PC-9 (cell line): ENCODE measurements around the gene RASD2. TPM values are rescaled to one million over a fixed set of nuclear protein-coding genes. Genes with fewer than 3 reads are reported as not detected.
A peak's percentile ranks its signal among the peaks of the same experiment; 100 is the strongest.

Source experiments
- BruUV-seq: library from RNA; stranded (reverse); fragments of 400-500 nt; replicated peaks from 2 replicates; lab custom pipeline; 2021; lab: Mats Ljungman, UMichigan
- CTCF ChIA-PET: fragments of 300-600 bp; sonication (Branson Sonifier 250); formaldehyde crosslinking; loops from one replicate; lab custom pipeline; 2022; ENCODE audit warnings: antibody characterized with exemption; lab: Charles Lee
- POLR2A ChIA-PET: fragments of 300-600 bp; sonication (Branson Sonifier 250); formaldehyde crosslinking; loops from one replicate; lab custom pipeline; 2022; ENCODE audit warnings: antibody characterized with exemption; ENCODE audit not compliant: unreplicated experiment; lab: Charles Lee
- DNase-seq, 2 experiments: peaks; one replicate each; pipeline versions ENCODE4 v3.0.0 to v3.0.0-alpha.2; 2015 to 2022; ENCODE audit warnings: mixed read lengths in 1 of 2
- H2AFZ ChIP-seq: fragments of 200-600 bp; sonication (generic); 2 replicates; pipeline ENCODE4 v1.8.1; 2017; ENCODE audit warnings: antibody characterized with exemption
- H3F3A ChIP-seq: fragments of 200-600 bp; sonication (generic); 2 replicates; pipeline ENCODE4 v1.8.1; 2017; ENCODE audit warnings: antibody characterized with exemption, mild to moderate bottlenecking, low read depth; ENCODE audit not compliant: insufficient read depth
- H3K27ac ChIP-seq: fragments of 200-600 bp; sonication (generic); 2 replicates; pipeline ENCODE4 v1.6.1; 2016; ENCODE audit warnings: mixed run types
- H3K27me3 ChIP-seq: fragments of 200-600 bp; sonication (generic); 2 replicates; pipeline ENCODE4 v1.6.1; 2016; ENCODE audit warnings: low read depth, mixed run types; ENCODE audit not compliant: insufficient read depth
- H3K36me3 ChIP-seq: fragments of 200-600 bp; sonication (generic); 2 replicates; pipeline ENCODE4 v1.6.1; 2016; ENCODE audit warnings: low read depth, mixed run types
- H3K4me1 ChIP-seq: fragments of 200-600 bp; sonication (generic); replicated peaks from 2 replicates; pipeline ENCODE4 v1.6.1; 2016; ENCODE audit warnings: mixed run types; ENCODE audit not compliant: insufficient read depth
- H3K4me2 ChIP-seq: fragments of 200-600 bp; sonication (generic); 2 replicates; pipeline ENCODE4 v1.6.1; 2017; ENCODE audit warnings: mixed run types
- H3K4me3 ChIP-seq: fragments of 200-600 bp; sonication (generic); 2 replicates; pipeline ENCODE4 v1.6.1; 2016; ENCODE audit warnings: mixed run types
- H3K79me2 ChIP-seq: fragments of 200-600 bp; sonication (generic); 2 replicates; pipeline ENCODE4 v1.6.1; 2017; ENCODE audit warnings: low read depth, mixed run types
- H3K9me2 ChIP-seq: fragments of 200-600 bp; sonication (generic); 2 replicates; pipeline ENCODE4 v1.8.1; 2017; ENCODE audit warnings: mild to moderate bottlenecking; ENCODE audit not compliant: insufficient read depth
- H3K9me3 ChIP-seq: fragments of 200-600 bp; sonication (generic); 2 replicates; pipeline ENCODE4 v1.8.1; 2016; ENCODE audit warnings: low read depth; ENCODE audit not compliant: insufficient read depth
- H4K20me1 ChIP-seq: fragments of 200-600 bp; sonication (generic); 2 replicates; pipeline ENCODE4 v1.8.1; 2017; ENCODE audit not compliant: insufficient read depth
- CTCF ChIP-seq: fragments of 200-600 bp; sonication (generic); conservative IDR thresholded peaks from 2 replicates; pipeline ENCODE4 v1.6.1; 2017; ENCODE audit warnings: mixed run types, antibody characterized with exemption, mild to moderate bottlenecking, moderate library complexity
- EZH2 ChIP-seq: fragments of 200-600 bp; sonication (generic); IDR thresholded peaks from 2 replicates; pipeline ENCODE4 v1.8.0; 2017; ENCODE audit warnings: antibody characterized with exemption, low read depth
- intact Hi-C: fragments of 100-400 bp; cut with micrococcal nuclease; formaldehyde crosslinking; loops from one replicate; pipeline ENCODE4 v1.10.0; 2022; ENCODE audit not compliant: unreplicated experiment
- total RNA-seq: library from RNA; stranded (reverse); gene quantifications from 2 replicates; pipeline ENCODE4 v1.2.3, GENCODE V29; 2021

Gene RASD2
- total RNA-seq, 1 experiment from 2014 or later, result 0.70 TPM

- TF ChIP-seq CTCF, result no peak
- no peak for TF ChIP-seq EZH2
- Histone ChIP-seq H3K9me3 (no peaks in the 10 kb centered on the region; the same call in 1 of the 2 replicates), H3K27me3 (no peaks in the 10 kb centered on the region), H3K27ac (peak overlapping the region; percentile 98), H4K20me1 (no peaks in the 10 kb centered on the region), H3K4me3 (peak overlapping the region; percentile 5; the same call in 1 of the 2 replicates), H3K4me1 (peaks cover 76% of the 10 kb centered on the region), H3K79me2 (peaks cover 26% of the 10 kb centered on the region), H3K9me2 (no peaks in the 10 kb centered on the region), H3F3A (peaks cover 50% of the 10 kb centered on the region), H3K36me3 (no peaks in the 10 kb centered on the region), H3K4me2 (peak overlapping the region; percentile 65), H2AFZ (peak overlapping the region; percentile 46; the same call in 1 of the 2 replicates)
- BruUV-seq, result no TSS peak
- peak; percentile 71 to 87 for DNase-seq
- ChIA-PET POLR2A (interaction anchor here (0.7 kb wide), 1 partner anchor 340 kb away, joined by 24 read pairs; no protein-coding TSS in a partner anchor), CTCF (interaction anchor here (0.6 to 0.9 kb wide), 3 partner anchors 37 to 333 kb away, joined by 3 read pairs; no protein-coding TSS in a partner anchor)
- intact Hi-C loops, result no loop called here
Observed at GRCh38 chr22:35590634-35591295, 50.1 kb downstream of the RASD2 start.

GRCh38 chr22:35591714-35592417 is 51.2 kb downstream of the RASD2 start:
- Histone ChIP-seq H3K4me1 (peaks cover 65% of the 10 kb centered on the region), H3K27me3 (no peaks in the 10 kb centered on the region), H3F3A (peaks cover 55% of the 10 kb centered on the region), H3K4me3 (no peak overlapping the region), H3K9me2 (no peaks in the 10 kb centered on the region), H3K9me3 (no peaks in the 10 kb centered on the region; the same call in 1 of the 2 replicates), H3K4me2 (peak overlapping the region; percentile 65), H2AFZ (no peak overlapping the region), H3K36me3 (no peaks in the 10 kb centered on the region), H4K20me1 (no peaks in the 10 kb centered on the region), H3K27ac (peak overlapping the region; percentile 98), H3K79me2 (peaks cover 15% of the 10 kb centered on the region)
- no peak for DNase-seq
- ChIA-PET POLR2A (no interaction called here), CTCF (interaction anchor here (0.6 kb wide), 1 partner anchor 1633 kb away, joined by 3 read pairs; no protein-coding TSS in a partner anchor)
- BruUV-seq, result no TSS peak
- TF ChIP-seq CTCF (no peak), EZH2 (no peak)
- intact Hi-C loops, result no loop called here

- peaks cover 59% of the 10 kb centered on the region for H3K4me1 ChIP-seq
- H3K79me2 ChIP-seq, result peaks cover 9% of the 10 kb centered on the region
- ChIA-PET POLR2A (no interaction called here), CTCF (interaction anchor here (0.6 kb wide), 1 partner anchor 1633 kb away, joined by 3 read pairs; no protein-coding TSS in a partner anchor)
- no peak overlapping the region for H2AFZ ChIP-seq
- no peaks in the 10 kb centered on the region for H4K20me1 ChIP-seq
- H3K4me2 ChIP-seq, result peak overlapping the region; percentile 34
- intact Hi-C loops, result no loop called here
- H3K27ac ChIP-seq, result peak overlapping the region; percentile 98
- H3F3A ChIP-seq, result peaks cover 51% of the 10 kb centered on the region
- H3K4me3 ChIP-seq, result no peak overlapping the region
- DNase-seq, result no peak
- H3K9me2 ChIP-seq, result no peaks in the 10 kb centered on the region
- H3K36me3 ChIP-seq, result no peaks in the 10 kb centered on the region
- H3K27me3 ChIP-seq, result no peaks in the 10 kb centered on the region
- TF ChIP-seq EZH2, result no peak
- no peak for TF ChIP-seq CTCF
- no peaks in the 10 kb centered on the region; the same call in 1 of the 2 replicates for H3K9me3 ChIP-seq
- no TSS peak for BruUV-seq
Observed at GRCh38 chr22:35592418-35592967, 51.9 kb downstream of the RASD2 start.
